HUES6 (cell line): ENCODE data around the gene SGK2.

Experiments
- H3K27ac ChIP-seq: 2 replicates; pipeline ENCODE4 v1.7.0; 2013; ENCODE audit warnings: low read depth, mild to moderate bottlenecking, low read length, inconsistent platforms
- H3K27me3 ChIP-seq: 2 replicates; pipeline ENCODE4 v1.6.1; 2013; ENCODE audit warnings: low read length; ENCODE audit not compliant: control insufficient read depth, insufficient read depth
- H3K36me3 ChIP-seq: 2 replicates; pipeline ENCODE4 v1.6.1; 2013; ENCODE audit warnings: low read length; ENCODE audit not compliant: control insufficient read depth, insufficient read depth
- H3K4me1 ChIP-seq: 2 replicates; pipeline ENCODE4 v1.6.1; 2013; ENCODE audit warnings: low read length; ENCODE audit not compliant: control insufficient read depth, insufficient read depth
- H3K4me3 ChIP-seq: 2 replicates; pipeline ENCODE4 v1.5.1; 2013; ENCODE audit warnings: low read depth, low read length
- H3K9ac ChIP-seq: one replicate; pipeline ENCODE4 v1.6.1; 2013; ENCODE audit warnings: mild to moderate bottlenecking, low read length
- H3K9me3 ChIP-seq: 2 replicates; pipeline ENCODE4 v1.6.1; 2013; ENCODE audit warnings: low read depth, low read length; ENCODE audit not compliant: control insufficient read depth, insufficient read depth

The SGK2 gene

GRCh38 chr20:43536817-43537440 lies 21.9 kb upstream of the SGK2 start:
- Histone ChIP-seq H3K27ac (no peak overlapping the region), H3K27me3 (no peaks in the 10 kb centered on the region), H3K4me1 (no peaks in the 10 kb centered on the region), H3K36me3 (peaks cover 55% of the 10 kb centered on the region), H3K4me3 (no peak overlapping the region), H3K9ac (no peak overlapping the region), H3K9me3 (no peaks in the 10 kb centered on the region)

GRCh38 chr20:43537921-43538877 lies 20.6 kb upstream of the SGK2 start:
- H3K4me3 ChIP-seq = no peak overlapping the region
- H3K9ac ChIP-seq = no peak overlapping the region
- H3K27ac ChIP-seq = no peak overlapping the region
- H3K9me3 ChIP-seq = no peaks in the 10 kb centered on the region
- H3K27me3 ChIP-seq = no peaks in the 10 kb centered on the region
- H3K4me1 ChIP-seq = no peaks in the 10 kb centered on the region
- H3K36me3 ChIP-seq = peaks cover 54% of the 10 kb centered on the region

- Histone ChIP-seq H3K9ac (no peak overlapping the region), H3K4me3 (no peak overlapping the region), H3K27ac (no peak overlapping the region), H3K9me3 (no peaks in the 10 kb centered on the region), H3K36me3 (peaks cover 45% of the 10 kb centered on the region), H3K4me1 (no peaks in the 10 kb centered on the region), H3K27me3 (no peaks in the 10 kb centered on the region)
Measured at GRCh38 chr20:43538878-43539700, 19.7 kb upstream of the SGK2 start.

GRCh38 chr20:43539975-43540672 lies 18.7 kb upstream of the SGK2 start:
- H3K36me3 ChIP-seq = peaks cover 38% of the 10 kb centered on the region
- H3K27ac ChIP-seq = no peak overlapping the region
- no peaks in the 10 kb centered on the region for H3K9me3 ChIP-seq
- H3K9ac ChIP-seq = no peak overlapping the region
- no peaks in the 10 kb centered on the region for H3K4me1 ChIP-seq
- H3K4me3 ChIP-seq = no peak overlapping the region
- H3K27me3 ChIP-seq = no peaks in the 10 kb centered on the region

- peaks cover 35% of the 10 kb centered on the region for H3K36me3 ChIP-seq
- no peak overlapping the region for H3K27ac ChIP-seq
- H3K4me3 ChIP-seq = no peak overlapping the region
- H3K9me3 ChIP-seq = no peaks in the 10 kb centered on the region
- no peaks in the 10 kb centered on the region for H3K27me3 ChIP-seq
- H3K9ac ChIP-seq = no peak overlapping the region
- no peaks in the 10 kb centered on the region for H3K4me1 ChIP-seq
Measured at GRCh38 chr20:43540673-43541060, 18.2 kb upstream of the SGK2 start.

- no peak overlapping the region for H3K27ac ChIP-seq
- no peaks in the 10 kb centered on the region for H3K27me3 ChIP-seq
- no peak overlapping the region for H3K4me3 ChIP-seq
- H3K9ac ChIP-seq = no peak overlapping the region
- no peaks in the 10 kb centered on the region for H3K4me1 ChIP-seq
- peaks cover 35% of the 10 kb centered on the region for H3K36me3 ChIP-seq
- H3K9me3 ChIP-seq = no peaks in the 10 kb centered on the region; the same call in 1 of the 2 replicates
Measured at GRCh38 chr20:43541214-43541613, 17.6 kb upstream of the SGK2 start.

GRCh38 chr20:43542161-43542560 lies 16.7 kb upstream of the SGK2 start:
- Histone ChIP-seq H3K36me3 (peaks cover 37% of the 10 kb centered on the region), H3K27me3 (no peaks in the 10 kb centered on the region), H3K4me3 (no peak overlapping the region), H3K27ac (no peak overlapping the region), H3K9ac (no peak overlapping the region), H3K9me3 (no peaks in the 10 kb centered on the region; the same call in 1 of the 2 replicates), H3K4me1 (no peaks in the 10 kb centered on the region)

- H3K36me3 ChIP-seq = peaks cover 35% of the 10 kb centered on the region
- no peak overlapping the region for H3K4me3 ChIP-seq
- H3K9ac ChIP-seq = no peak overlapping the region
- H3K9me3 ChIP-seq = peaks cover 5% of the 10 kb centered on the region; the same call in 1 of the 2 replicates
- no peak overlapping the region for H3K27ac ChIP-seq
- H3K4me1 ChIP-seq = no peaks in the 10 kb centered on the region
- no peaks in the 10 kb centered on the region for H3K27me3 ChIP-seq
Measured at GRCh38 chr20:43542674-43543073, 16.2 kb upstream of the SGK2 start.

- peaks cover 31% of the 10 kb centered on the region for H3K36me3 ChIP-seq
- no peak overlapping the region for H3K4me3 ChIP-seq
- H3K9me3 ChIP-seq = peaks cover 6% of the 10 kb centered on the region; the same call in 1 of the 2 replicates
- no peak overlapping the region for H3K9ac ChIP-seq
- H3K4me1 ChIP-seq = no peaks in the 10 kb centered on the region
- H3K27ac ChIP-seq = no peak overlapping the region
- H3K27me3 ChIP-seq = no peaks in the 10 kb centered on the region
Measured at GRCh38 chr20:43543138-43543537, 15.7 kb upstream of the SGK2 start.

GRCh38 chr20:43544501-43544900 lies 14.3 kb upstream of the SGK2 start:
- no peak overlapping the region for H3K4me3 ChIP-seq
- peaks cover 6% of the 10 kb centered on the region; the same call in 1 of the 2 replicates for H3K9me3 ChIP-seq
- no peaks in the 10 kb centered on the region for H3K4me1 ChIP-seq
- H3K9ac ChIP-seq = no peak overlapping the region
- no peak overlapping the region for H3K27ac ChIP-seq
- H3K27me3 ChIP-seq = no peaks in the 10 kb centered on the region
- peaks cover 26% of the 10 kb centered on the region for H3K36me3 ChIP-seq
